ENCODE measurements around the gene TEF.

DNA sequence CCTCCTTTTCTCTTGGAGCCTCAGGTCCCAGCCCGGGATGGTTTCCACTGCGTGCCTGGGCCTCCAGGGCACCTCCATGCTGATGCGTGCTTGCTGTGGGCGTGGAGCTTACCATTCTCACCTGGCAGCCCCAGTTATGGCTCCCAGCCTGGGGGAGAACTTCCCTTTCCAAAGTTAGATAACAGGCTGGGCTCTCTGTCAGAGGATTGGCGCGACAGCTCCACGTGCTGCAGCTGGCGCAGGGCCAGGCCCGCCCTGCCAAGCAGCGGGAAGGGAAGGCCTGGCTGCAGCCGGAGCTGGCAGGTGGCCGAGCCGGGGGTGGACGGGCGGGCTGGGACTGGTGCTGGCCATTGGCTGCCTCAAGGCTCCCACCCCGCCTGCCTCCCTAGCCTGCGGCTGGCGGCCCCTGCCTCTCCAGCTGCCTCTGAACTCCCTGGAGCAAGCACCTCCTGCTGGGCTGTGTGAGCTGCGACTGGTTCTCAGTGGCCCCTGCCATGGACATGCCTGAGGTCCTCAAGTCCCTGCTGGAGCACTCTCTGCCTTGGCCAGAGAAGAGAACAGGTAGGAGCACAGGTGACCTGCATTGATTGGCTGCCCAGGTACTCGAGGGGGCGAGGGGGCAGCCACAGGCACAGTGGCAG, 14.6 kb upstream of the TEF start:
- TF ChIP-seq, protein P1, sequence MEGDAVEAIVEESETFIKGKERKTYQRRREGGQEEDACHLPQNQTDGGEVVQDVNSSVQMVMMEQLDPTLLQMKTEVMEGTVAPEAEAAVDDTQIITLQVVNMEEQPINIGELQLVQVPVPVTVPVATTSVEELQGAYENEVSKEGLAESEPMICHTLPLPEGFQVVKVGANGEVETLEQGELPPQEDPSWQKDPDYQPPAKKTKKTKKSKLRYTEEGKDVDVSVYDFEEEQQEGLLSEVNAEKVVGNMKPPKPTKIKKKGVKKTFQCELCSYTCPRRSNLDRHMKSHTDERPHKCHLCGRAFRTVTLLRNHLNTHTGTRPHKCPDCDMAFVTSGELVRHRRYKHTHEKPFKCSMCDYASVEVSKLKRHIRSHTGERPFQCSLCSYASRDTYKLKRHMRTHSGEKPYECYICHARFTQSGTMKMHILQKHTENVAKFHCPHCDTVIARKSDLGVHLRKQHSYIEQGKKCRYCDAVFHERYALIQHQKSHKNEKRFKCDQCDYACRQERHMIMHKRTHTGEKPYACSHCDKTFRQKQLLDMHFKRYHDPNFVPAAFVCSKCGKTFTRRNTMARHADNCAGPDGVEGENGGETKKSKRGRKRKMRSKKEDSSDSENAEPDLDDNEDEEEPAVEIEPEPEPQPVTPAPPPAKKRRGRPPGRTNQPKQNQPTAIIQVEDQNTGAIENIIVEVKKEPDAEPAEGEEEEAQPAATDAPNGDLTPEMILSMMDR (conservative IDR thresholded peaks at IDR 0.05; ENCODE audit: low read depth, low read length): peak; percentile 40
- no peak for TF ChIP-seq EZH2 (IDR thresholded peaks at IDR 0.05; ENCODE audit: borderline replicate concordance, low read depth, low read length, poor library complexity, severe bottlenecking)
